K562 (cell line): Measurements from ENCODE around the gene KCNQ2. TPM values are rescaled to one million over a fixed set of nuclear protein-coding genes. Genes with fewer than 3 reads are reported as not detected.

Source experiments
- ATAC-seq: fragments of 200-7000 bp; cut with Tn5 transposase; 3 replicates; pipeline ENCODE4 v1.9.1; 2020; ENCODE audit warnings: moderate library complexity
- BruUV-seq: library from RNA; stranded (reverse); fragments of 400-500 nt; replicated peaks from 2 replicates; lab custom pipeline; 2021; lab: Mats Ljungman, UMichigan
- CTCF ChIA-PET: fragments of 300-600 bp; formaldehyde crosslinking; extraction: SDS; loops from one replicate; lab custom pipeline; 2021; ENCODE audit warnings: low intra/inter-chr PET ratio; lab: Yijun Ruan, JAX
- POLR2A ChIA-PET: fragments of 300-600, 350-650 bp; sonication (Branson Sonifier 250); formaldehyde crosslinking; extraction: SDS; loops from one replicate; lab custom pipeline; 2021; ENCODE audit warnings: antibody characterized with exemption, inconsistent platforms; lab: Yijun Ruan, JAX
- DNase-seq, 4 experiments: peaks; one replicate each; pipeline versions ENCODE4 v3.0.0 to v3.0.0-alpha.2; 2011 to 2018; ENCODE audit warnings: low spot score in 3 of 4, mixed read lengths in 3 of 4; ENCODE audit errors: extremely low read depth in 1 of 4
- FAIRE-seq: peaks from 2 replicates; lab custom pipeline; 2011; peaks lifted over from hg19 to GRCh38; lab: Jason Lieb, UNC
- H2AFZ ChIP-seq: 2 replicates; pipeline ENCODE4 v1.6.0; 2011; ENCODE audit warnings: low read depth, low read length, control low read depth, inconsistent platforms
- H3K27ac ChIP-seq: fragments of 200-600 bp; 3 replicates; pipeline ENCODE4 v1.8.0; 2011; ENCODE audit warnings: low read depth, mild to moderate bottlenecking, control low read depth, inconsistent platforms, low read length, moderate library complexity, mixed read lengths; ENCODE audit errors: extremely low read depth
- H3K27me3 ChIP-seq, 2 experiments: fragments of 300-600 bp in 1 of 2; 2 replicates in 1 of 2; 3 replicates in 1 of 2; pipeline versions ENCODE4 v1.6.0 to v1.8.0; 2011; ENCODE audit warnings: inconsistent platforms in 2 of 2, low read length in 2 of 2, mild to moderate bottlenecking in 1 of 2, mixed read lengths in 1 of 2, moderate library complexity in 1 of 2; ENCODE audit not compliant: control insufficient read depth in 2 of 2, insufficient read depth in 2 of 2
- H3K36me3 ChIP-seq: fragments of 300-600 bp; 3 replicates; pipeline ENCODE4 v1.8.0; 2011; ENCODE audit warnings: mild to moderate bottlenecking, low read length, inconsistent platforms; ENCODE audit not compliant: control insufficient read depth, insufficient read depth
- H3K4me1 ChIP-seq, 2 experiments: fragments of 200-600 bp in 1 of 2; replicated peaks in 1 of 2; 2 replicates in 1 of 2; 3 replicates in 1 of 2; pipeline versions ENCODE4 v1.5.1 to v1.8.0; 2011; ENCODE audit warnings: inconsistent platforms in 2 of 2, low read length in 2 of 2, mild to moderate bottlenecking in 1 of 2, mixed read lengths in 1 of 2, moderate library complexity in 1 of 2; ENCODE audit not compliant: control insufficient read depth in 2 of 2, insufficient read depth in 2 of 2
- H3K4me2 ChIP-seq: 2 replicates; pipeline ENCODE4 v1.6.1; 2011; ENCODE audit warnings: low read length, control low read depth, inconsistent platforms, mixed read lengths; ENCODE audit not compliant: insufficient read depth
- H3K4me3 ChIP-seq: fragments of 200-600 bp; sonication (generic), shearing (Covaris generic); 2 replicates; pipeline ENCODE4 v1.5.1; 2016; ENCODE audit warnings: control low read depth, inconsistent platforms
- H3K79me2 ChIP-seq: fragments of 200-600 bp; 3 replicates; pipeline ENCODE4 v1.8.0; 2011; ENCODE audit warnings: low read length, inconsistent platforms; ENCODE audit not compliant: control insufficient read depth, insufficient read depth
- H3K9ac ChIP-seq, 2 experiments: 2 replicates each; pipeline versions ENCODE4 v1.6.0 to v1.6.1; 2011; ENCODE audit warnings: low read depth in 2 of 2, low read length in 2 of 2, control low read depth in 1 of 2, inconsistent platforms in 1 of 2, mild to moderate bottlenecking in 1 of 2, mixed read lengths in 1 of 2; ENCODE audit not compliant: insufficient read depth in 1 of 2
- H3K9me1 ChIP-seq: one replicate; pipeline ENCODE4 v1.6.0; 2011; ENCODE audit warnings: inconsistent platforms, mild to moderate bottlenecking, low read length, moderate library complexity; ENCODE audit not compliant: control insufficient read depth, insufficient read depth
- H3K9me3 ChIP-seq: replicated peaks from 2 replicates; pipeline ENCODE4 v1.5.1; 2011; ENCODE audit warnings: low read depth, low read length, inconsistent platforms; ENCODE audit not compliant: control insufficient read depth, insufficient read depth
- H4K20me1 ChIP-seq: replicated peaks from 2 replicates; pipeline ENCODE4 v1.6.1; 2011; ENCODE audit warnings: low read length, inconsistent platforms, mixed read lengths; ENCODE audit not compliant: control insufficient read depth, insufficient read depth
- ARID1B ChIP-seq: fragments of 450-650 bp; IDR thresholded peaks from 2 replicates; pipeline ENCODE4 v1.6.1; 2016; ENCODE audit warnings: antibody characterized with exemption, mild to moderate bottlenecking, inconsistent platforms
- ARID4B ChIP-seq: sonication (generic); formaldehyde crosslinking; IDR thresholded peaks from 2 replicates; pipeline ENCODE4 v1.8.0; 2022; ENCODE audit warnings: mild to moderate bottlenecking, missing genetic modification reagents
- BRD4 ChIP-seq: fragments of 200-600 bp; sonication (generic); IDR thresholded peaks from 2 replicates; pipeline ENCODE4 v1.6.1; 2017; ENCODE audit warnings: inconsistent platforms
- DPF2 ChIP-seq: fragments of 450-650 bp; IDR thresholded peaks from 2 replicates; pipeline ENCODE4 v1.6.1; 2016
- ERF ChIP-seq: fragments of 450-650 bp; formaldehyde crosslinking; IDR thresholded peaks from 2 replicates; pipeline ENCODE4 v1.4.0; 2020; ENCODE audit warnings: mild to moderate bottlenecking, mixed read lengths
- HNRNPL ChIP-seq: fragments of 200-400 bp; formaldehyde crosslinking; IDR thresholded peaks from 2 replicates; pipeline ENCODE4 v1.6.1; 2017; ENCODE audit warnings: low read depth, mild to moderate bottlenecking, low read length
- ILF3 ChIP-seq: fragments of 450-650 bp; IDR thresholded peaks from 2 replicates; pipeline ENCODE4 v1.6.1; 2018; ENCODE audit warnings: antibody characterized with exemption, mild to moderate bottlenecking, moderate library complexity, borderline replicate concordance
- IRF9 ChIP-seq: fragments of 450-650 bp; IDR thresholded peaks from 2 replicates; pipeline ENCODE4 v1.6.1; 2016; ENCODE audit warnings: missing biosample characterization, missing genetic modification characterization
- KDM4B ChIP-seq, 2 experiments: fragments of 450-650 bp in 1 of 2; sonication (generic) in 1 of 2; IDR thresholded peaks; 2 replicates each; pipeline ENCODE4 v1.6.1; 2016 to 2017; ENCODE audit warnings: borderline replicate concordance in 2 of 2, antibody characterized with exemption in 1 of 2, low read depth in 1 of 2, mild to moderate bottlenecking in 1 of 2
- MCM5 ChIP-seq: fragments of 450-650 bp; IDR thresholded peaks from 2 replicates; pipeline ENCODE4 v1.6.1; 2016; ENCODE audit warnings: low read depth
- PHF20 ChIP-seq: fragments of 450-650 bp; IDR thresholded peaks from 2 replicates; pipeline ENCODE4 v1.6.1; 2018; ENCODE audit not compliant: partially characterized antibody
- SMARCE1 ChIP-seq: fragments of 450-650 bp; IDR thresholded peaks from 2 replicates; pipeline ENCODE4 v1.7.1; 2016; ENCODE audit warnings: mild to moderate bottlenecking
- TEAD2 ChIP-seq: fragments of 450-650 bp; IDR thresholded peaks from 2 replicates; pipeline ENCODE4 v1.6.1; 2016; ENCODE audit warnings: missing genetic modification characterization, control low read depth, missing compliant biosample characterization
- ZNF561 ChIP-seq: fragments of 450-650 bp; formaldehyde crosslinking; conservative IDR thresholded peaks from 2 replicates; pipeline ENCODE4 v1.4.0; 2020; ENCODE audit warnings: mild to moderate bottlenecking, moderate library complexity
- ZNF639 ChIP-seq, 2 experiments: fragments of 200-800 bp in 1 of 2; sonication (Bioruptor generic) in 1 of 2; sonication (generic) in 1 of 2; formaldehyde crosslinking in 1 of 2; IDR thresholded peaks in 1 of 2; conservative IDR thresholded peaks in 1 of 2; 2 replicates each; pipeline versions ENCODE4 v1.5.0 to v1.6.1; 2016 to 2020; ENCODE audit warnings: missing compliant biosample characterization in 1 of 2, missing genetic modification characterization in 1 of 2, missing genetic modification reagents in 1 of 2
- ZNF77 ChIP-seq: fragments of 250-450 bp; sonication (Bioruptor Pico); IDR thresholded peaks from 2 replicates; pipeline ENCODE4 v1.5.0; 2020
- WGBS: fragments of 100-300 bp; shearing (Covaris generic); methylation state at CpG from one replicate; pipeline ENCODE4 v1.1.6; 2016; ENCODE audit warnings: low coverage, mixed read lengths; ENCODE audit not compliant: insufficient coverage; ENCODE audit errors: missing lambda C conversion rate; 5-methylcytosine and 5-hydroxymethylcytosine counted together
- in situ Hi-C: fragments of 300-500 bp; cut with MboI; formaldehyde crosslinking; loops from 4 replicates; pipeline ENCODE4 v1.15.0; 2018; ENCODE audit warnings: inconsistent platforms, mixed read lengths
- intact Hi-C: fragments of 100-400 bp; cut with micrococcal nuclease; formaldehyde crosslinking; loops from 2 replicates; pipeline ENCODE4 v1.14.2; 2022
- polyA plus RNA-seq, 8 experiments: library from polyadenylated mRNA; depleted of rRNA in 4 of 8; stranded (reverse) in 5 of 8; unstranded in 3 of 8; fragments of >200 nt; fragmentation: Nextera tagmentation in 2 of 8; fragmentation: Illumina TruSeq in 1 of 8; extraction: Ambion mirVana in 2 of 8; extraction: Trizol in 1 of 8; gene quantifications; 2 replicates each; pipeline versions ENCODE4 v1.2.1 to v1.2.3, GENCODE V29; 2011 to 2014; ENCODE audit warnings: inconsistent platforms in 1 of 8, missing spikeins in 1 of 8
- total RNA-seq, 7 experiments: library from RNA; depleted of rRNA in 6 of 7; stranded (reverse); fragments of >200 nt in 6 of 7; fragmentation: Illumina TruSeq in 2 of 7; extraction: Trizol in 2 of 7; gene quantifications; 2 replicates each; pipeline versions ENCODE4 v1.2.1 to v1.2.3, GENCODE V29; 2011 to 2021; ENCODE audit warnings: low replicate concordance in 1 of 7

The KCNQ2 gene
- total and polyA plus RNA-seq, 9 of the 15 experiments (the other 6 are each of a cell fraction or from before 2014, with no cell fraction given), result 0.13 to 0.16 TPM; not detected in 7

GRCh38 chr20:63433756-63434531, 38.5 kb downstream of the KCNQ2 start:
- no peak overlapping the region for H3K27ac ChIP-seq
- no peaks in the 10 kb centered on the region for H4K20me1 ChIP-seq
- no TSS peak for BruUV-seq
- in situ Hi-C loops (no loop called here), intact Hi-C loops (no loop called here)
- ChIA-PET POLR2A (interaction anchor here (1.3 kb wide), 1 partner anchor 11 kb away, joined by 3 read pairs; no protein-coding TSS in a partner anchor), CTCF (no interaction called here)
- H3K27me3 ChIP-seq, result peaks cover 4 to 27% of the 10 kb centered on the region in 2 experiments
- WGBS, result 63% methylated on average over 32 of the region's 39 CpGs
- peaks cover 0 to 20% of the 10 kb centered on the region in 2 experiments; a peak in 2 of 5 replicates for H3K4me1 ChIP-seq
- FAIRE-seq (no peak), DNase-seq (no peak), ATAC-seq (no peak; the same call in 2 of the 3 replicates)
- H3K9me3 ChIP-seq, result no peaks in the 10 kb centered on the region
- H3K36me3 ChIP-seq, result no peaks in the 10 kb centered on the region
- H3K9ac ChIP-seq, result no peak overlapping the region
- no peaks in the 10 kb centered on the region for H3K9me1 ChIP-seq
- H2AFZ ChIP-seq, result no peak overlapping the region
- H3K4me3 ChIP-seq, result no peak overlapping the region
- no peak overlapping the region for H3K4me2 ChIP-seq
- H3K79me2 ChIP-seq, result no peaks in the 10 kb centered on the region
- TF ChIP-seq ZNF77 (no peak), ILF3 (no peak), KDM4B (IDR thresholded peaks at IDR 0.05; ENCODE audit: borderline replicate concordance in 2 of 2, low read depth in 1 of 2) (no peak), HNRNPL (no peak), PHF20 (no peak), DPF2 (no peak), IRF9 (tag) (no peak), ERF (CRISPR knock-in tag) (no peak), SMARCE1 (no peak), ZNF561 (CRISPR knock-in tag) (no peak), ZNF639 (CRISPR knock-in tag; conservative IDR thresholded peaks at IDR 0.05 in 1 of 2, IDR thresholded peaks at IDR 0.05 in 1 of 2) (no peak), ARID4B (no peak), MCM5 (no peak), ARID1B (no peak), TEAD2 (tag) (no peak), BRD4 (no peak)
